BE2C (cell line): ENCODE data around the gene LOXHD1.

ENCODE experiments used
- DNase-seq: peaks from one replicate; pipeline ENCODE4 v3.0.0-alpha.2; 2020
- H3K27me3 ChIP-seq: fragments of 250-450 bp; sonication (Bioruptor Pico); 2 replicates; pipeline ENCODE4 v1.5.1; 2020; ENCODE audit warnings: mild to moderate bottlenecking
- H3K36me3 ChIP-seq: fragments of 250-450 bp; sonication (Bioruptor Pico); 2 replicates; pipeline ENCODE4 v1.5.1; 2020; ENCODE audit warnings: mild to moderate bottlenecking
- H3K4me1 ChIP-seq: fragments of 250-450 bp; sonication (Bioruptor Pico); 2 replicates; pipeline ENCODE4 v1.5.1; 2020
- H3K4me3 ChIP-seq: 2 replicates; pipeline ENCODE4 v1.5.1; 2011; ENCODE audit warnings: low read depth, low read length
- H3K9me3 ChIP-seq: fragments of 250-450 bp; sonication (Bioruptor Pico); 2 replicates; pipeline ENCODE4 v1.5.1; 2020
- CTCF ChIP-seq: IDR thresholded peaks from 2 replicates; pipeline ENCODE4 v1.5.1; 2012; ENCODE audit warnings: mild to moderate bottlenecking, low read depth, low read length

Gene LOXHD1

GRCh38 chr18:46510386-46510785 is 146.6 kb downstream of the LOXHD1 start:
- TF ChIP-seq CTCF, result no peak
- DNase-seq, result no peak
- Histone ChIP-seq H3K4me1 (no peaks in the 10 kb centered on the region), H3K27me3 (no peaks in the 10 kb centered on the region), H3K36me3 (no peaks in the 10 kb centered on the region), H3K4me3 (no peak overlapping the region), H3K9me3 (no peaks in the 10 kb centered on the region)

GRCh38 chr18:46509530-46509929 is 147.5 kb downstream of the LOXHD1 start:
- DNase-seq, result no peak
- Histone ChIP-seq H3K36me3 (no peaks in the 10 kb centered on the region), H3K4me3 (no peak overlapping the region), H3K4me1 (no peaks in the 10 kb centered on the region), H3K9me3 (no peaks in the 10 kb centered on the region), H3K27me3 (no peaks in the 10 kb centered on the region)
- no peak for TF ChIP-seq CTCF

GRCh38 chr18:46506974-46507586 is 149.9 kb downstream of the LOXHD1 start:
- no peaks in the 10 kb centered on the region for H3K4me1 ChIP-seq
- H3K27me3 ChIP-seq, result no peaks in the 10 kb centered on the region
- H3K4me3 ChIP-seq, result no peak overlapping the region
- TF ChIP-seq CTCF, result no peak
- H3K36me3 ChIP-seq, result no peaks in the 10 kb centered on the region
- DNase-seq, result no peak
- no peaks in the 10 kb centered on the region for H3K9me3 ChIP-seq

- no peaks in the 10 kb centered on the region for H3K27me3 ChIP-seq
- no peak for DNase-seq
- no peaks in the 10 kb centered on the region for H3K36me3 ChIP-seq
- H3K4me3 ChIP-seq, result no peak overlapping the region
- H3K4me1 ChIP-seq, result no peaks in the 10 kb centered on the region
- H3K9me3 ChIP-seq, result no peaks in the 10 kb centered on the region
- no peak for TF ChIP-seq CTCF
Observed at GRCh38 chr18:46502444-46502843, 154.6 kb downstream of the LOXHD1 start.

GRCh38 chr18:46497129-46497528 is 159.9 kb downstream of the LOXHD1 start:
- no peaks in the 10 kb centered on the region for H3K4me1 ChIP-seq
- no peaks in the 10 kb centered on the region for H3K9me3 ChIP-seq
- TF ChIP-seq CTCF, result no peak
- no peaks in the 10 kb centered on the region for H3K27me3 ChIP-seq
- DNase-seq, result no peak
- H3K4me3 ChIP-seq, result no peak overlapping the region
- H3K36me3 ChIP-seq, result no peaks in the 10 kb centered on the region

GRCh38 chr18:46488471-46489213 is 168.4 kb downstream of the LOXHD1 start:
- no peaks in the 10 kb centered on the region for H3K36me3 ChIP-seq
- no peak for DNase-seq
- TF ChIP-seq CTCF, result no peak
- no peak overlapping the region for H3K4me3 ChIP-seq
- H3K9me3 ChIP-seq, result no peaks in the 10 kb centered on the region
- no peaks in the 10 kb centered on the region for H3K27me3 ChIP-seq
- H3K4me1 ChIP-seq, result no peaks in the 10 kb centered on the region
